GM12878 (cell line): ENCODE data around the gene STAM2. TPM values are rescaled to one million over a fixed set of nuclear protein-coding genes. Genes with fewer than 3 reads are reported as not detected.

ENCODE experiments used
- ATAC-seq: fragments of 200-7000 bp; cut with Tn5 transposase; 3 replicates; pipeline ENCODE4 v1.9.1; 2020; ENCODE audit warnings: mild to moderate bottlenecking, moderate library complexity
- BruUV-seq: library from RNA; stranded (reverse); fragments of 400-500 nt; replicated peaks from 2 replicates; lab custom pipeline; 2021; lab: Mats Ljungman, UMichigan
- CTCF ChIA-PET: fragments of 300-600 bp; sonication (Branson Sonifier 250); formaldehyde crosslinking; extraction: SDS; loops from one replicate; lab custom pipeline; 2021; ENCODE audit warnings: inconsistent platforms; lab: Yijun Ruan, JAX
- POLR2A ChIA-PET: fragments of 350-600 bp; formaldehyde crosslinking; extraction: SDS; loops from one replicate; lab custom pipeline; 2021; ENCODE audit warnings: inconsistent platforms; lab: Charles Lee
- RAD21 ChIA-PET: fragments of 300-600 bp; sonication (Branson Sonifier 250); formaldehyde crosslinking; loops from one replicate; lab custom pipeline; 2023; ENCODE audit warnings: antibody characterized with exemption; ENCODE audit not compliant: unreplicated experiment; lab: Charles Lee
- SMC1A ChIA-PET: fragments of 300-600 bp; sonication (Branson Sonifier 250); formaldehyde crosslinking; loops from one replicate; lab custom pipeline; 2023; ENCODE audit not compliant: unreplicated experiment, uncharacterized antibody; lab: Charles Lee
- DNase-seq: peaks from one replicate; pipeline ENCODE4 v3.0.0-alpha.2; 2011; ENCODE audit warnings: low read depth, low spot score
- FAIRE-seq: peaks from 3 replicates; lab custom pipeline; 2011; peaks lifted over from hg19 to GRCh38; lab: Jason Lieb, UNC
- H2AFZ ChIP-seq: 2 replicates; pipeline ENCODE4 v1.6.0; 2011; ENCODE audit warnings: low read depth, low read length, control low read depth; ENCODE audit not compliant: control insufficient read depth
- H3K27ac ChIP-seq: 2 replicates; pipeline ENCODE4 v1.5.1; 2011; ENCODE audit warnings: control low read depth; ENCODE audit not compliant: control insufficient read depth, insufficient read depth
- H3K27me3 ChIP-seq, 2 experiments: replicated peaks in 1 of 2; 2 replicates each; pipeline versions ENCODE4 v1.6.0 to v1.6.1; 2011; ENCODE audit warnings: low read length in 1 of 2; ENCODE audit not compliant: control insufficient read depth in 2 of 2, insufficient read depth in 2 of 2
- H3K36me3 ChIP-seq, 2 experiments: 2 replicates each; pipeline ENCODE4 v1.5.1; 2011; ENCODE audit warnings: low read length in 1 of 2; ENCODE audit not compliant: control insufficient read depth in 2 of 2, insufficient read depth in 2 of 2
- H3K4me1 ChIP-seq: 2 replicates; pipeline ENCODE4 v1.6.1; 2011; ENCODE audit warnings: mild to moderate bottlenecking, low read length, moderate library complexity, mixed read lengths; ENCODE audit not compliant: control insufficient read depth, insufficient read depth
- H3K4me2 ChIP-seq: 2 replicates; pipeline ENCODE4 v1.6.0; 2011; ENCODE audit warnings: control low read depth; ENCODE audit not compliant: control insufficient read depth, insufficient read depth
- H3K4me3 ChIP-seq: fragments of 200-600 bp; sonication (generic); 2 replicates; pipeline ENCODE4 v1.5.1; 2016
- H3K79me2 ChIP-seq: 2 replicates; pipeline ENCODE4 v1.6.0; 2011; ENCODE audit warnings: low read length; ENCODE audit not compliant: control insufficient read depth, insufficient read depth
- H3K9ac ChIP-seq: 2 replicates; pipeline ENCODE4 v1.8.0; 2011; ENCODE audit warnings: low read length, control low read depth, mixed read lengths; ENCODE audit not compliant: control insufficient read depth, insufficient read depth
- H3K9me3 ChIP-seq: replicated peaks from 3 replicates; pipeline ENCODE4 v1.5.1; 2011; ENCODE audit warnings: mild to moderate bottlenecking, low read length; ENCODE audit not compliant: control insufficient read depth, insufficient read depth
- H4K20me1 ChIP-seq: 2 replicates; pipeline ENCODE4 v1.6.0; 2011; ENCODE audit not compliant: control insufficient read depth, insufficient read depth
- CEBPB ChIP-seq, 2 experiments: fragments of 150-350 bp in 1 of 2; IDR thresholded peaks; 2 replicates each; pipeline ENCODE4 v1.6.1; 2012 to 2014; ENCODE audit warnings: low read depth in 2 of 2, low read length in 2 of 2, borderline replicate concordance in 1 of 2, inconsistent platforms in 1 of 2
- CEBPZ ChIP-seq: fragments of 150-350 bp; IDR thresholded peaks from 2 replicates; pipeline ENCODE4 v1.6.1; 2016; ENCODE audit warnings: low read depth, low read length
- IRF4 ChIP-seq: IDR thresholded peaks from 2 replicates; pipeline ENCODE4 v1.6.1; 2011; ENCODE audit warnings: low read depth, low read length
- IRF5 ChIP-seq: fragments of 450-650 bp; IDR thresholded peaks from 2 replicates; pipeline ENCODE4 v1.6.1; 2017; ENCODE audit warnings: borderline replicate concordance
- NFIC ChIP-seq: IDR thresholded peaks from 2 replicates; pipeline ENCODE4 v1.6.1; 2012; ENCODE audit warnings: low read depth, mild to moderate bottlenecking, inconsistent platforms, low read length, moderate library complexity
- PAX8 ChIP-seq: fragments of 450-650 bp; IDR thresholded peaks from 2 replicates; pipeline ENCODE4 v1.6.1; 2017; ENCODE audit warnings: mild to moderate bottlenecking, moderate library complexity
- ZBED1 ChIP-seq: IDR thresholded peaks from 2 replicates; pipeline ENCODE4 v1.6.1; 2016; ENCODE audit warnings: borderline replicate concordance
- ZNF622 ChIP-seq: fragments of 450-650 bp; IDR thresholded peaks from 2 replicates; pipeline ENCODE4 v1.6.1; 2017; ENCODE audit warnings: mild to moderate bottlenecking, inconsistent platforms
- WGBS: methylation state at CpG from one replicate; pipeline ENCODE4 v1.1.6; 2016; ENCODE audit warnings: low lambda C conversion rate; ENCODE audit not compliant: insufficient replicate concordance, insufficient coverage; ENCODE audit errors: missing lambda C conversion rate; 5-methylcytosine and 5-hydroxymethylcytosine counted together
- in situ Hi-C: fragments of 300-500 bp; cut with MboI; formaldehyde crosslinking; loops from 9 replicates; pipeline ENCODE4 v1.14.3; 2018; ENCODE audit warnings: mixed read lengths
- intact Hi-C: fragments of 100-400 bp; cut with micrococcal nuclease; formaldehyde crosslinking; loops from one replicate; pipeline ENCODE4 v1.14.2; 2022; ENCODE audit not compliant: unreplicated experiment
- polyA plus RNA-seq, 11 experiments: library from polyadenylated mRNA; depleted of rRNA in 4 of 11; unstranded in 6 of 11; stranded (reverse) in 5 of 11; fragments of >200 nt; fragmentation: Nextera tagmentation in 4 of 11; fragmentation: Illumina TruSeq in 1 of 11; extraction: Ambion mirVana in 4 of 11; extraction: Trizol in 1 of 11; gene quantifications; 1 replicate in 1 of 11; 2 replicates in 10 of 11; pipeline versions ENCODE4 v1.2.1 to v1.2.3, GENCODE V29; 2011 to 2016; ENCODE audit warnings: inconsistent platforms in 2 of 11, missing spikeins in 2 of 11, low read depth in 1 of 11
- total RNA-seq, 4 experiments: library from RNA; depleted of rRNA in 3 of 4; stranded (reverse); fragments of >200 nt in 3 of 4; fragmentation: Illumina TruSeq in 1 of 4; extraction: Trizol in 1 of 4; gene quantifications; 2 replicates each; pipeline versions ENCODE4 v1.2.1 to v1.2.3, GENCODE V29; 2013 to 2021
- TF ChIP-seq, protein P1 (sequence below): fragments of 450-650 bp; IDR thresholded peaks from 2 replicates; pipeline ENCODE4 v1.6.1; 2016; ENCODE audit warnings: mild to moderate bottlenecking
- TF ChIP-seq, protein P2 (sequence below): IDR thresholded peaks from 2 replicates; pipeline ENCODE4 v1.6.1; 2011; ENCODE audit warnings: low read depth, low read length, improper control_type of control experiment, borderline replicate concordance

Gene STAM2
- total and polyA plus RNA-seq, 10 of the 15 experiments (the other 5 are each of a cell fraction or from before 2014, with no cell fraction given) = 4.4 to 21.6 (median 16.2) TPM

- in situ Hi-C loops (loop anchor here (5.0 to 10.0 kb wide), 2 partner anchors 115 to 322 kb away; no protein-coding TSS in a partner anchor), intact Hi-C loops (loop anchor here (10.0 kb wide), 1 partner anchor 342 kb away; the partner anchor contains the start of gene ARL5A)
- no peaks in the 10 kb centered on the region for H4K20me1 ChIP-seq
- H3K27ac ChIP-seq = peak overlapping the region; percentile 86
- SMC1A ChIA-PET = interaction anchor here (1.0 to 3.4 kb wide), 9 partner anchors 9 to 549 kb away, joined by 3 to 12 read pairs (median 4); partner anchors contain the start of gene STAM2
- peak overlapping the region; percentile 56 for H3K4me3 ChIP-seq
- RAD21 ChIA-PET = interaction anchor here (1.1 to 2.0 kb wide), 5 partner anchors 8 to 248 kb away, joined by 3 to 18 read pairs (median 4); partner anchors contain the start of gene STAM2
- TSS peak; percentile 3 for BruUV-seq
- H3K36me3 ChIP-seq = no peaks in the 10 kb centered on the region
- no peaks in the 10 kb centered on the region; the same call in 1 of the 3 replicates for H3K9me3 ChIP-seq
- FAIRE-seq (no peak), DNase-seq (no peak), ATAC-seq (peak; percentile 65)
- H3K9ac ChIP-seq = peak overlapping the region; percentile 60
- peaks cover 86% of the 10 kb centered on the region for H3K79me2 ChIP-seq
- no peaks in the 10 kb centered on the region for H3K27me3 ChIP-seq
- CTCF ChIA-PET = interaction anchor here (0.7 to 2.8 kb wide), 10 partner anchors 8 to 469 kb away, joined by 3 to 13 read pairs (median 4); no protein-coding TSS in a partner anchor
- H2AFZ ChIP-seq = peak overlapping the region; percentile 26; the same call in 1 of the 2 replicates
- peaks cover 20% of the 10 kb centered on the region for H3K4me1 ChIP-seq
- peak overlapping the region; percentile 93 for H3K4me2 ChIP-seq
- 20% methylated on average over 2 of the region's 2 CpGs for WGBS
- POLR2A ChIA-PET = interaction anchor here (2.0 kb wide), 1 partner anchor 11 kb away, joined by 6 read pairs; no protein-coding TSS in a partner anchor
- no peak for TF ChIP-seq CEBPZ
- no peak for TF ChIP-seq IRF4
- TF ChIP-seq NFIC = 0 out of 2 replicates have a peak, but pooled peaks have one; percentile 7
- no peak for TF ChIP-seq ZBED1
- no peak for TF ChIP-seq IRF5
- TF ChIP-seq, protein P1, sequence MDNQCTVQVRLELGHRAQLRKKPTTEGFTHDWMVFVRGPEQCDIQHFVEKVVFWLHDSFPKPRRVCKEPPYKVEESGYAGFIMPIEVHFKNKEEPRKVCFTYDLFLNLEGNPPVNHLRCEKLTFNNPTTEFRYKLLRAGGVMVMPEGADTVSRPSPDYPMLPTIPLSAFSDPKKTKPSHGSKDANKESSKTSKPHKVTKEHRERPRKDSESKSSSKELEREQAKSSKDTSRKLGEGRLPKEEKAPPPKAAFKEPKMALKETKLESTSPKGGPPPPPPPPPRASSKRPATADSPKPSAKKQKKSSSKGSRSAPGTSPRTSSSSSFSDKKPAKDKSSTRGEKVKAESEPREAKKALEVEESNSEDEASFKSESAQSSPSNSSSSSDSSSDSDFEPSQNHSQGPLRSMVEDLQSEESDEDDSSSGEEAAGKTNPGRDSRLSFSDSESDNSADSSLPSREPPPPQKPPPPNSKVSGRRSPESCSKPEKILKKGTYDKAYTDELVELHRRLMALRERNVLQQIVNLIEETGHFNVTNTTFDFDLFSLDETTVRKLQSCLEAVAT = 0 out of 2 replicates have a peak, but pooled peaks have one; percentile 7
- no peak for TF ChIP-seq CEBPB (IDR thresholded peaks at IDR 0.05; ENCODE audit: borderline replicate concordance in 1 of 2, low read depth in 2 of 2, low read length in 2 of 2)
- TF ChIP-seq, protein P2, sequence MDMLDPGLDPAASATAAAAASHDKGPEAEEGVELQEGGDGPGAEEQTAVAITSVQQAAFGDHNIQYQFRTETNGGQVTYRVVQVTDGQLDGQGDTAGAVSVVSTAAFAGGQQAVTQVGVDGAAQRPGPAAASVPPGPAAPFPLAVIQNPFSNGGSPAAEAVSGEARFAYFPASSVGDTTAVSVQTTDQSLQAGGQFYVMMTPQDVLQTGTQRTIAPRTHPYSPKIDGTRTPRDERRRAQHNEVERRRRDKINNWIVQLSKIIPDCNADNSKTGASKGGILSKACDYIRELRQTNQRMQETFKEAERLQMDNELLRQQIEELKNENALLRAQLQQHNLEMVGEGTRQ = no peak
- no peak for TF ChIP-seq ZNF622
- TF ChIP-seq PAX8 = no peak
Measured at GRCh38 chr2:152167065-152167464, 8.5 kb downstream of the STAM2 start.
